ENCODE data around the gene GFRA3.

Gene GFRA3, protein sequence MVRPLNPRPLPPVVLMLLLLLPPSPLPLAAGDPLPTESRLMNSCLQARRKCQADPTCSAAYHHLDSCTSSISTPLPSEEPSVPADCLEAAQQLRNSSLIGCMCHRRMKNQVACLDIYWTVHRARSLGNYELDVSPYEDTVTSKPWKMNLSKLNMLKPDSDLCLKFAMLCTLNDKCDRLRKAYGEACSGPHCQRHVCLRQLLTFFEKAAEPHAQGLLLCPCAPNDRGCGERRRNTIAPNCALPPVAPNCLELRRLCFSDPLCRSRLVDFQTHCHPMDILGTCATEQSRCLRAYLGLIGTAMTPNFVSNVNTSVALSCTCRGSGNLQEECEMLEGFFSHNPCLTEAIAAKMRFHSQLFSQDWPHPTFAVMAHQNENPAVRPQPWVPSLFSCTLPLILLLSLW

DNA sequence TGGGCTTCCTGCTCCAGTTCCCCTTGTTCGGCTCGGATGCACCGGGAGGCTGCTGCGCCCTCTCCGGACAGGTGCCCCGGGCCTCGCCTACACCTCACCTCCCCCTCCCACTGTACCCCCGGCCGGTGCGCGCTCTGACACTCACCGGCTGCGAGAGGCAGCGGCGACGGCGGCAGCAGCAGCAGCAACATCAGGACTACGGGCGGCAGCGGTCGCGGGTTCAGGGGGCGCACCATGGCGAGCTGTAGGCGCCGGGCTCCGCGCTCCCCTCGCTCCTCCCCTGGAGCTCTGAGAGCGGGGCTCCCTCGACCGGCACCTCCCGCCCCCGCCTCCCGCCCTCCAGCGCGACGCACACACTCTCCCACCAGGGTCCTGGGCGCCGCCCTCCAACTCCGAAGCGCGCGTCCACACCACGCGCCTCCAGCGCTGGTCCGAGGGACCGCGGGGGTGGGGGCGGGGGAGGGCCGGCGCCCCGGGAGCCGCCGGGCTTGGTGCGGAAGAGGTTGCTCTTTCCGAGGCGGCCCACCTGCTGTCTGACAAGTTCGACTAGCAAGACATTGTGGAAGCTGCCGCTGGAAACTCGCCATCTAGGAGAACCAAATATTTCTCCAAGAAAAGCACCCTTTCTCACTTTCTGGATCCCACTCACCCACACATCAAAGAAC, at the start of gene GFRA3:
GFRA3 (minus strand) TSS at position 433 of the 665 bp plus-strand sequence; CDS start at position 236, 197 bp downstream.
- TF ChIP-seq, protein P1, sequence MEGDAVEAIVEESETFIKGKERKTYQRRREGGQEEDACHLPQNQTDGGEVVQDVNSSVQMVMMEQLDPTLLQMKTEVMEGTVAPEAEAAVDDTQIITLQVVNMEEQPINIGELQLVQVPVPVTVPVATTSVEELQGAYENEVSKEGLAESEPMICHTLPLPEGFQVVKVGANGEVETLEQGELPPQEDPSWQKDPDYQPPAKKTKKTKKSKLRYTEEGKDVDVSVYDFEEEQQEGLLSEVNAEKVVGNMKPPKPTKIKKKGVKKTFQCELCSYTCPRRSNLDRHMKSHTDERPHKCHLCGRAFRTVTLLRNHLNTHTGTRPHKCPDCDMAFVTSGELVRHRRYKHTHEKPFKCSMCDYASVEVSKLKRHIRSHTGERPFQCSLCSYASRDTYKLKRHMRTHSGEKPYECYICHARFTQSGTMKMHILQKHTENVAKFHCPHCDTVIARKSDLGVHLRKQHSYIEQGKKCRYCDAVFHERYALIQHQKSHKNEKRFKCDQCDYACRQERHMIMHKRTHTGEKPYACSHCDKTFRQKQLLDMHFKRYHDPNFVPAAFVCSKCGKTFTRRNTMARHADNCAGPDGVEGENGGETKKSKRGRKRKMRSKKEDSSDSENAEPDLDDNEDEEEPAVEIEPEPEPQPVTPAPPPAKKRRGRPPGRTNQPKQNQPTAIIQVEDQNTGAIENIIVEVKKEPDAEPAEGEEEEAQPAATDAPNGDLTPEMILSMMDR (IDR thresholded peaks at IDR 0.05), result no peak

DNA sequence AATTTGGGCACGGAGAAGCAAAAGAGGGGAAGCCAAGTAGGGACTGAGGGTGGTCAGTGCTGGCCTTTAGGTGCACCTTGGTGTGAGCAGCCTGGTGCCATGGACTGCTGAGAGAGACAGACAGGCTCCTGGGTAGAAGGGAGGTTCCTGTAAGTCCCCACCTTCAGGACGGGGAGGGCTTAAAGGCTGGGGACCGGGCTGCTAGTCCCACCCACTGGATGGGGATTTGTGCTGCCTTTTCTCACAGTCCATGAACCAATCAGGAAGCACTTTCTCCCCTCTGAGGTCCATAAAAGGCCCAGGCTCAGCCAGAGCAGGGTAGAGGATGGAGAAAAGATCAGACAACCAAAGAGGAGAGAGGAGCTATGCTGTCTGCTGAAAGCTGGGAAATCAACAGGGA, 41.9 kb upstream of the GFRA3 start:
- TF ChIP-seq, protein P1 (IDR thresholded peaks at IDR 0.05), result no peak

DNA sequence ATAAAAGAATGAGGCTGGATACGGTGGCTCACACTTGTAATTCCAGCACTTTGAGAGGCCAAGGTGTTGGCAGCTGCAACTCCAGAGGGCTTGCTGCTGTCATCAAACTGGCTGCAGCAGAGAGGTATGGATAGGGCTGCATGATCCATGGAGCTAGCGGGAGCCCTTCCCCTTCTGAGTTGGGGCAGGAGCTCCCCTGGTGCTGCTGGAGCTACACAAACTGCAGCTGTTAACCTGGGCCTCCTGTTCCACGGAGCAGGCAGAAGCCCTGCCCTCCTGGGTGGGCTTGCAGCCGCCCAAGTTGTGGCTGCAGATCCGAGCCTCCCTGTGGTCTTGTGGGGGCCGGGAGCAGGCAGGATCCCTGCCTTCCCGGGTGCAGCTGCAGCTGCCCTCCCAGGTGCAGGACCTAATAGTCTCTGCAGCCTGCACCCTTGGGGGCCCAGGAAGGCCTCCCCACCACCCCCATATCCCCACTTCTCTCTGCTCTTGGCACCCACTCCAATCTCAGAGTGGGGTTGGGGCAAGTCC, 41.4 kb upstream of the GFRA3 start:
- TF ChIP-seq, protein P1 (IDR thresholded peaks at IDR 0.05), result no peak

DNA sequence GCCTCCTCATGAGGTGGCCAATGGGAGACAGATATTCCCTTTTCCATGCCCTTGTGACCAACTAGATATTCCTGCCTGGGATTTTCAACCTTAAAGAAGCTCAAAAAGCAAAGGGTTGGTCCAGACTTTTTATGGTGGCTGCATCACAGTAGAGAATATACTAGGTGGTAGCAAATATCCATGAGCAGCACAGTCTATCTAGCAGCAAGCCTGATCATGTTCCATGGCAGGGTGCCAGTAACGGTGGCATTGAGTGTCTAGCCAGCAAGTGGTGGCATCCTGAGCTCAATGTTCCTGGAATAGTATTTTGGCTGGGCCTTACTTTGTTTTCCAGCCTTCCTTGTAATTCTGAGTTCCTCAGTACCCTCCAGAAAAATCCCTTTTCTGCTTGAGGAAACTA, 31.4 kb upstream of the GFRA3 start:
- TF ChIP-seq, protein P1 (IDR thresholded peaks at IDR 0.05), result no peak

DNA sequence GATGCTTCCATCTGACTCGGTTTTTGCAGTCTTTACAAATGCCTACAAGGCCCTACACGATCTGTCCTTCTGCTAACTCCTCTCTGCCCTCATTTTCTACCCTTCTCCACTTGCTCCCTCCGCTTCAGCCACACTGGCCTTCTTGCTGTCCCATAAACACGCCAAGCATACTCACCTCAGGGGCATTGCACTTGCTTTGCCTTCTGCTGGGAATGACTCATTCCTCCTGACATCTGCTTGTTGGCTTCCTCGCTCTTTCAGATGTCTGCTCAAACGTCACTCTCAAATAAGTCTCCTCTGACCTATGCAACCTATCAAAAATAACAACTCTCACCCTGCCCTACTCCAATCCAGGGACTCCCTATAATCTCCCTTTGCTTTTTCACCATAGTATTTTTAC, 29.0 kb upstream of the GFRA3 start:
- TF ChIP-seq, protein P1 (IDR thresholded peaks at IDR 0.05), result no peak

DNA sequence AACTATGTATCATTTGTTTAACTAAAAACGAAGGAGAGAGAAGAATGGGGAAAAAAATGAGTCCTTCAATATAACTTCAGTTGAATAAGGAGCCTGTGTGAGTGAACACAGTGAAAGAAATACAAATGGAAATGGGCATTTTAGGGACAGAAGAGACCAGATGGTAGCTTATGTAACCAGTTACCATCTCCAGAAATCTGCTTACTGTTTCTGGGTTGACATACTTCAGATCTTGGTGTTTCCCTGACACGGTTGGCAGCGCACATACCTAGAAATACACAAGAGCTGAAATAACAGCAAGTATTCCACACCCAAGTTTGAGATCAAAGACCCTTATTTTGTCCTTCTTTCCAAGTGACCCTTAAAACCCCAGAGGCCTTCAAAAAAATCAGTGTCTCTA, 14.9 kb upstream of the GFRA3 start:
- TF ChIP-seq, protein P1 (IDR thresholded peaks at IDR 0.05), result no peak

DNA sequence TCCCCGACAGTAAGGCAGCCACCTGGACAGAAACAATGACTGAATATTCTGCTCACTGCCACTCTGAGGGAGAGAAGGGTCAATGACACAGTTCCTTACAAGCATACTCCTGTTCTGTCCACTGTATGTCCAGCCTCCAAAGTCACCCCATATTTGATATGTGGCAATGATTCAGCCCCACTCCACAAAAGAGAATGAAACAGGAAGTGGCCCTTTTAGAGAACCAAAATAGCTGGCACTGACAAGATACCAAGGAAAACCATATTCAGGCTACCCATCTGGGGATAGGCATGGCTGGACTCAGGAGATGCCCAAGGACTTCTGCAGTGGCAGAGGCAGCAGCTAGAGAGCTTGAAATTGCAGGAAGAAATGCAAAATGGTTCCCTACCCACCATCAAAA, 12.8 kb upstream of the GFRA3 start:
- TF ChIP-seq, protein P1 (IDR thresholded peaks at IDR 0.05), result no peak
